WTC11 (cell line): Measurements from ENCODE around the gene TLE3. TPM values are rescaled to one million over a fixed set of nuclear protein-coding genes. Genes with fewer than 3 reads are reported as not detected.

ENCODE experiments used
- ATAC-seq: fragments of 200-7000 bp; cut with Tn5 transposase; 2 replicates; pipeline ENCODE4 v1.10.0; 2021; ENCODE audit warnings: mild to moderate bottlenecking, moderate library complexity
- CTCF ChIA-PET: fragments of 300-600 bp; sonication (Branson Sonifier 250); formaldehyde crosslinking; loops from one replicate; lab custom pipeline; 2021; ENCODE audit warnings: antibody characterized with exemption; lab: Charles Lee
- POLR2A ChIA-PET: fragments of 350-600 bp; sonication (Branson Sonifier 250); formaldehyde crosslinking; loops from one replicate; lab custom pipeline; 2021; ENCODE audit warnings: antibody characterized with exemption; lab: Charles Lee
- DNase-seq: peaks from one replicate; pipeline ENCODE4 v3.0.0; 2021; ENCODE audit warnings: low spot score
- H3K27ac Mint-ChIP-seq: 2 replicates; pipeline ENCODE4 v1.8.0; 2021; ENCODE audit warnings: mixed read lengths
- H3K27me3 Mint-ChIP-seq: 2 replicates; pipeline ENCODE4 v1.8.0; 2021; ENCODE audit warnings: low read depth, mild to moderate bottlenecking, moderate library complexity, mixed read lengths
- H3K36me3 Mint-ChIP-seq: 2 replicates; pipeline ENCODE4 v1.8.0; 2021; ENCODE audit warnings: mixed read lengths
- H3K4me1 Mint-ChIP-seq: 2 replicates; pipeline ENCODE4 v1.8.0; 2022; ENCODE audit warnings: mixed read lengths
- H3K4me3 Mint-ChIP-seq: 2 replicates; pipeline ENCODE4 v1.8.0; 2021; ENCODE audit warnings: mild to moderate bottlenecking, moderate library complexity, mixed read lengths
- H3K9me3 Mint-ChIP-seq: 2 replicates; pipeline ENCODE4 v1.8.0; 2021; ENCODE audit warnings: mixed read lengths
- AR ChIP-seq: fragments of 250-450 bp; sonication (Bioruptor Pico); IDR thresholded peaks from 2 replicates; pipeline ENCODE4 v1.9.0; 2021; ENCODE audit warnings: mild to moderate bottlenecking
- ATF1 ChIP-seq: sonication (generic); formaldehyde crosslinking; IDR thresholded peaks from 2 replicates; pipeline ENCODE4 v1.8.1; 2023; ENCODE audit warnings: mild to moderate bottlenecking, moderate library complexity, missing genetic modification reagents
- ATF3 ChIP-seq: sonication (generic); formaldehyde crosslinking; conservative IDR thresholded peaks from 2 replicates; pipeline ENCODE4 v1.8.1; 2022; ENCODE audit warnings: mild to moderate bottlenecking, missing genetic modification reagents
- CDX4 ChIP-seq: fragments of 250-450 bp; sonication (Bioruptor Pico); IDR thresholded peaks from 2 replicates; pipeline ENCODE4 v1.9.0; 2021; ENCODE audit warnings: moderate library complexity, mild to moderate bottlenecking, inconsistent platforms, borderline replicate concordance
- ELF4 ChIP-seq: sonication (generic); formaldehyde crosslinking; IDR thresholded peaks from 2 replicates; pipeline ENCODE4 v1.8.1; 2022; ENCODE audit warnings: low read depth, mild to moderate bottlenecking, moderate library complexity, missing genetic modification reagents
- ETV6 ChIP-seq: sonication (generic); formaldehyde crosslinking; IDR thresholded peaks from 2 replicates; pipeline ENCODE4 v1.8.1; 2022; ENCODE audit warnings: mild to moderate bottlenecking, missing genetic modification reagents
- FOXK1 ChIP-seq: sonication (generic); formaldehyde crosslinking; IDR thresholded peaks from 2 replicates; pipeline ENCODE4 v1.8.0; 2022; ENCODE audit warnings: mild to moderate bottlenecking, moderate library complexity, missing genetic modification reagents
- HMGA2 ChIP-seq: fragments of 250-450 bp; sonication (Bioruptor Pico); IDR thresholded peaks from 2 replicates; pipeline ENCODE4 v1.4.0; 2021; ENCODE audit warnings: mild to moderate bottlenecking, moderate library complexity
- IRF2 ChIP-seq: sonication (generic); formaldehyde crosslinking; IDR thresholded peaks from 2 replicates; pipeline ENCODE4 v1.8.0; 2022; ENCODE audit warnings: low read depth, missing genetic modification reagents, borderline replicate concordance
- JAZF1 ChIP-seq: fragments of 250-450 bp; sonication (Bioruptor Pico); IDR thresholded peaks from 2 replicates; pipeline ENCODE4 v1.9.0; 2021; ENCODE audit warnings: moderate library complexity, mild to moderate bottlenecking, inconsistent platforms
- JUN ChIP-seq: sonication (generic); formaldehyde crosslinking; IDR thresholded peaks from 2 replicates; pipeline ENCODE4 v1.8.0; 2023; ENCODE audit warnings: mild to moderate bottlenecking, missing genetic modification reagents
- MXD4 ChIP-seq: fragments of 250-450 bp; sonication (Bioruptor Pico); IDR thresholded peaks from 2 replicates; pipeline ENCODE4 v1.8.0; 2021; ENCODE audit warnings: mild to moderate bottlenecking, moderate library complexity, borderline replicate concordance
- MYBL2 ChIP-seq: sonication (generic); formaldehyde crosslinking; IDR thresholded peaks from 2 replicates; pipeline ENCODE4 v1.8.1; 2023; ENCODE audit warnings: mild to moderate bottlenecking, moderate library complexity, missing genetic modification reagents
- SOX15 ChIP-seq: fragments of 250-450 bp; sonication (Bioruptor Pico); IDR thresholded peaks from 2 replicates; pipeline ENCODE4 v1.9.0; 2021; ENCODE audit warnings: mild to moderate bottlenecking
- TEAD1 ChIP-seq: sonication (generic); formaldehyde crosslinking; IDR thresholded peaks from 2 replicates; pipeline ENCODE4 v1.8.0; 2022; ENCODE audit warnings: mild to moderate bottlenecking, missing genetic modification reagents
- TP53 ChIP-seq: sonication (generic); formaldehyde crosslinking; IDR thresholded peaks from 2 replicates; pipeline ENCODE4 v1.8.1; 2023; ENCODE audit warnings: mild to moderate bottlenecking, missing genetic modification reagents
- ZNF138 ChIP-seq: sonication (generic); formaldehyde crosslinking; conservative IDR thresholded peaks from 2 replicates; pipeline ENCODE4 v1.8.1; 2022; ENCODE audit warnings: mild to moderate bottlenecking, moderate library complexity, missing genetic modification reagents
- ZNF425 ChIP-seq: fragments of 250-450 bp; sonication (Bioruptor Pico); conservative IDR thresholded peaks from 2 replicates; pipeline ENCODE4 v1.9.0; 2021; ENCODE audit warnings: mild to moderate bottlenecking
- ZNF512 ChIP-seq: sonication (generic); formaldehyde crosslinking; IDR thresholded peaks from 2 replicates; pipeline ENCODE4 v1.8.1; 2022; ENCODE audit warnings: missing genetic modification reagents, borderline replicate concordance
- ZNF671 ChIP-seq: fragments of 250-450 bp; sonication (Bioruptor Pico); IDR thresholded peaks from 2 replicates; pipeline ENCODE4 v1.8.0; 2021; ENCODE audit warnings: mild to moderate bottlenecking
- total RNA-seq: library from RNA; stranded (reverse); gene quantifications from 3 replicates; pipeline ENCODE4 v1.2.3, GENCODE V29; 2021
- TF ChIP-seq, protein P1 (sequence below): sonication (generic); formaldehyde crosslinking; IDR thresholded peaks from 2 replicates; pipeline ENCODE4 v1.8.1; 2023; ENCODE audit warnings: mild to moderate bottlenecking, moderate library complexity, missing genetic modification reagents

TLE3 gene
- total RNA-seq, 1 experiment from 2014 or later = 78.7 TPM

- Mint-ChIP-seq H3K27me3 (peaks cover 6% of the 10 kb centered on the region; the same call in 1 of the 2 replicates), H3K4me3 (no peak overlapping the region), H3K9me3 (peaks cover 5% of the 10 kb centered on the region; the same call in 1 of the 2 replicates), H3K4me1 (no peaks in the 10 kb centered on the region), H3K36me3 (no peaks in the 10 kb centered on the region), H3K27ac (no peak overlapping the region)
- CTCF ChIA-PET = no interaction called here
- no peak for ATAC-seq
- DNase-seq = no peak
- POLR2A ChIA-PET = no interaction called here
- TF ChIP-seq TEAD1 = no peak
Measured at GRCh38 chr15:70127770-70128413, 30.2 kb upstream of the TLE3 start.

- H3K27me3 Mint-ChIP-seq = peaks cover 6% of the 10 kb centered on the region; the same call in 1 of the 2 replicates
- no peak for DNase-seq
- TF ChIP-seq CDX4 (CRISPR knock-in tag) = no peak
- TF ChIP-seq ZNF138 = no peak
- TF ChIP-seq ZNF512 (CRISPR knock-in tag) = no peak
- TF ChIP-seq HMGA2 (CRISPR knock-in tag) = no peak
- TF ChIP-seq ATF3 (CRISPR knock-in tag) = no peak
- no peak for TF ChIP-seq ZNF671 (CRISPR knock-in tag)
- no peak for TF ChIP-seq ELF4 (CRISPR knock-in tag)
- no peak for TF ChIP-seq TP53 (CRISPR knock-in tag)
- TF ChIP-seq FOXK1 (CRISPR knock-in tag) = no peak
- no peak for TF ChIP-seq JAZF1 (CRISPR knock-in tag)
- no peak for TF ChIP-seq SOX15 (CRISPR knock-in tag)
- TF ChIP-seq, all 79 proteins: peak for 0
- ChIA-PET CTCF (no interaction called here), POLR2A (no interaction called here)
- no peak for ATAC-seq
- peaks cover 5% of the 10 kb centered on the region; the same call in 1 of the 2 replicates for H3K9me3 Mint-ChIP-seq
- no peaks in the 10 kb centered on the region for H3K36me3 Mint-ChIP-seq
- H3K27ac Mint-ChIP-seq = no peak overlapping the region
- H3K4me1 Mint-ChIP-seq = no peaks in the 10 kb centered on the region
- H3K4me3 Mint-ChIP-seq = no peak overlapping the region
Measured at GRCh38 chr15:70127288-70127746, 29.6 kb upstream of the TLE3 start.

- TF ChIP-seq ATF1 (CRISPR knock-in tag) = no peak
- DNase-seq (no peak), ATAC-seq (no peak)
- H3K27me3 Mint-ChIP-seq = peaks cover 6% of the 10 kb centered on the region; the same call in 1 of the 2 replicates
- no peak overlapping the region for H3K27ac Mint-ChIP-seq
- H3K36me3 Mint-ChIP-seq = no peaks in the 10 kb centered on the region
- H3K4me1 Mint-ChIP-seq = no peaks in the 10 kb centered on the region
- ChIA-PET CTCF (no interaction called here), POLR2A (no interaction called here)
- peaks cover 5% of the 10 kb centered on the region; the same call in 1 of the 2 replicates for H3K9me3 Mint-ChIP-seq
- no peak overlapping the region for H3K4me3 Mint-ChIP-seq
Measured at GRCh38 chr15:70126362-70126761, 28.6 kb upstream of the TLE3 start.

DNA sequence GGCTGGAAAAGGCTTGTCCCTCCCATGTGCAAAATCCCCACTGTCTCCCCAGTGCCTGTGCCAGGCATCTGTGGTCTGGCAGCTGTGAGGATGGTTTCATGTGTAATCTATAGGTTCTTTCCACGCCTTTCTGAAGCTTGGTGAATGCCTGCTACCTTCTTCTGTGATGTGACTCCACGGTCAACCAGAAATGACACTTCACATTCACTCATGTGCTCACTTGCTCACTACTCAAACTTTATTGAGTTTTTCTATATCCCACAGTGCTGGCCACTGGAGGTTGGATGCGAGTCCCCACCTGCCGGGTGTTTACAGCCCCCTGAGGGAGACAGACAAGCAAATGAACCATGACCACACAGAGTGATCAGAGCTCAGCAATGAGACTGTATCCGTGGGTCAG, 27.9 kb upstream of the TLE3 start:
- Mint-ChIP-seq H3K27ac (no peak overlapping the region), H3K4me3 (no peak overlapping the region), H3K9me3 (peaks cover 5% of the 10 kb centered on the region; the same call in 1 of the 2 replicates), H3K4me1 (no peaks in the 10 kb centered on the region), H3K36me3 (no peaks in the 10 kb centered on the region), H3K27me3 (peaks cover 6% of the 10 kb centered on the region; the same call in 1 of the 2 replicates)
- DNase-seq (no peak), ATAC-seq (no peak)
- POLR2A ChIA-PET = no interaction called here
- CTCF ChIA-PET = no interaction called here
- no peak for TF ChIP-seq JUN (CRISPR knock-in tag)
- no peak for TF ChIP-seq AR
- no peak for TF ChIP-seq MXD4
- TF ChIP-seq ETV6 (CRISPR knock-in tag) = no peak
- TF ChIP-seq IRF2 (CRISPR knock-in tag) = no peak
- TF ChIP-seq, protein P1, sequence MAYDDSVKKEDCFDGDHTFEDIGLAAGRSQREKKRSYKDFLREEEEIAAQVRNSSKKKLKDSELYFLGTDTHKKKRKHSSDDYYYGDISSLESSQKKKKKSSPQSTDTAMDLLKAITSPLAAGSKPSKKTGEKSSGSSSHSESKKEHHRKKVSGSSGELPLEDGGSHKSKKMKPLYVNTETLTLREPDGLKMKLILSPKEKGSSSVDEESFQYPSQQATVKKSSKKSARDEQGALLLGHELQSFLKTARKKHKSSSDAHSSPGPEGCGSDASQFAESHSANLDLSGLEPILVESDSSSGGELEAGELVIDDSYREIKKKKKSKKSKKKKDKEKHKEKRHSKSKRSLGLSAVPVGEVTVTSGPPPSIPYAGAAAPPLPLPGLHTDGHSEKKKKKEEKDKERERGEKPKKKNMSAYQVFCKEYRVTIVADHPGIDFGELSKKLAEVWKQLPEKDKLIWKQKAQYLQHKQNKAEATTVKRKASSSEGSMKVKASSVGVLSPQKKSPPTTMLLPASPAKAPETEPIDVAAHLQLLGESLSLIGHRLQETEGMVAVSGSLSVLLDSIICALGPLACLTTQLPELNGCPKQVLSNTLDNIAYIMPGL = no peak
- no peak for TF ChIP-seq ZNF425 (CRISPR knock-in tag)
- TF ChIP-seq MYBL2 (CRISPR knock-in tag) = no peak
